Activated T-helper 1 cell treated with Interleukin-2 at 50 U/mL for 16 hours (primary cell): Measurements from ENCODE around the gene C11orf91.
"Not testable (repeated sequence)": the region's sequence is repeated elsewhere in the genome, so short reads cannot be mapped to it uniquely, and the experiment has no call there.

Experiments used
- DNase-seq: peaks from one replicate; pipeline ENCODE4 v3.0.0-alpha.2; 2020; ENCODE audit warnings: low read depth

C11orf91 gene

GRCh38 chr11:33696411-33696810, 4.2 kb downstream of the C11orf91 start:
- no peak for DNase-seq

GRCh38 chr11:33695051-33695566, 5.5 kb downstream of the C11orf91 start:
- no peak for DNase-seq

- DNase-seq = no peak
Observed at GRCh38 chr11:33694346-33695050, 6.1 kb downstream of the C11orf91 start.

GRCh38 chr11:33692541-33692940, 8.1 kb downstream of the C11orf91 start:
- DNase-seq = no peak

- DNase-seq = no peak
Observed at GRCh38 chr11:33692013-33692504, 8.6 kb downstream of the C11orf91 start.

GRCh38 chr11:33691066-33691864, 9.4 kb downstream of the C11orf91 start:
- no peak for DNase-seq

- DNase-seq = no peak
Observed at GRCh38 chr11:33690290-33691065, 10.1 kb downstream of the C11orf91 start.

GRCh38 chr11:33689501-33689900, 11.1 kb downstream of the C11orf91 start:
- no peak for DNase-seq

- no peak for DNase-seq
Observed at GRCh38 chr11:33689085-33689484, 11.5 kb downstream of the C11orf91 start.

- DNase-seq = no peak
Observed at GRCh38 chr11:33687733-33688479, 12.7 kb downstream of the C11orf91 start.

GRCh38 chr11:33685082-33685481, 15.5 kb downstream of the C11orf91 start:
- DNase-seq = no peak

GRCh38 chr11:33684003-33684706, 16.5 kb downstream of the C11orf91 start:
- DNase-seq = no peak

GRCh38 chr11:33682446-33682845, 18.2 kb downstream of the C11orf91 start:
- no peak for DNase-seq

- DNase-seq = no peak
Observed at GRCh38 chr11:33682019-33682418, 18.6 kb downstream of the C11orf91 start.

- not testable (repeated sequence) for DNase-seq
Observed at GRCh38 chr11:33678616-33679015, 22.0 kb downstream of the C11orf91 start.

GRCh38 chr11:33674035-33674814, 26.4 kb downstream of the C11orf91 start:
- no peak for DNase-seq

GRCh38 chr11:33672273-33672672, 28.4 kb downstream of the C11orf91 start:
- no peak for DNase-seq

GRCh38 chr11:33670250-33671011, 30.2 kb downstream of the C11orf91 start:
- DNase-seq = no peak

GRCh38 chr11:33669598-33670249, 30.9 kb downstream of the C11orf91 start:
- no peak for DNase-seq
